Renal cortical epithelial cell (primary cell): ENCODE data around the gene C11orf91. TPM values are rescaled to one million over a fixed set of nuclear protein-coding genes. Genes with fewer than 3 reads are reported as not detected.
"Not testable (repeated sequence)": the region's sequence is repeated elsewhere in the genome, so short reads cannot be mapped to it uniquely, and the experiment has no call there.

Source experiments
- DNase-seq: peaks from one replicate; pipeline ENCODE4 v3.0.0-alpha.2; 2011; ENCODE audit warnings: low read depth
- total RNA-seq: library from RNA; depleted of rRNA; stranded (reverse); fragments of >200 nt; gene quantifications from 2 replicates; pipeline ENCODE4 v1.2.3, GENCODE V29; 2014

Gene C11orf91
- not detected in 2 replicates for total RNA-seq

GRCh38 chr11:33700502-33701271 is at the start of gene C11orf91:
C11orf91 (minus strand) TSS chr11:33700826; CDS start chr11:33700740, 86 bp downstream.
- DNase-seq, result peak; percentile 81

DNA sequence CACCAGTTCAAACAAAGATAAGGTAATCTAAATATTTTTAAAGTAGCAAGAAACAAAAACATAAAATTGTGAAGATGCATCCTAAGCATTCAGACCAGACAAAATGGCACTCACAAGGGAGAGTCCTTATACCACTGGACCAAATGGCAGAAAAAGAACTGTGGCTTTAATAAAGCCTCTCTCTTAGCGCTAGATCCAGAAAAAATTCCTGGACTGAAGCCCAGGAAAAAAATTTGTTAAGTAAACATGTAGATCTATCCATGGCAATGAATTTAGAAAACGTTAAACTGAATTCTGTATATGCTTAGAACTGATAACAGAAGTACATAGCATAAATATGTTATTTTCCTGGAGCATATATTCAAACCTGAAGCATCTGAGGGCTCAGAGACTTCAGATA is 47.4 kb upstream of the C11orf91 start:
- DNase-seq, result no peak

DNA sequence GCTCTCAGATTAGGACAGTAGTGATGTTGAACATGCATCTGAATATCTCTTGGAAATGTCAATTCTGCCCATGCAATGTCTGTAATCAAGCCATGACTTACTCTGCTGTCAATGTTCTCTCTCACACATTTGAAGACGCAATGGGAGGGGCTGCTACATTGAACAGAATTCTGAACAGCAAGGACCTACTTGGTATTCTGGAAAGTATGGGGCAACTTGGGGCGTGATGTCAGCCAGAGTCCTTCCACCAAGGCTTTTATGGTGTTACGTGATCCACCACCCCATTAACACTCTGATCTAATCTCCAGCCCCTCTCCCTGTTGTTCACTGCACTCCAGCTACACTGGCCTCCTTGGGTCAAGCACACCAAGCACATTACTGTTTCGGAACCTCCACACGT is 42.7 kb upstream of the C11orf91 start:
- no peak for DNase-seq

DNA sequence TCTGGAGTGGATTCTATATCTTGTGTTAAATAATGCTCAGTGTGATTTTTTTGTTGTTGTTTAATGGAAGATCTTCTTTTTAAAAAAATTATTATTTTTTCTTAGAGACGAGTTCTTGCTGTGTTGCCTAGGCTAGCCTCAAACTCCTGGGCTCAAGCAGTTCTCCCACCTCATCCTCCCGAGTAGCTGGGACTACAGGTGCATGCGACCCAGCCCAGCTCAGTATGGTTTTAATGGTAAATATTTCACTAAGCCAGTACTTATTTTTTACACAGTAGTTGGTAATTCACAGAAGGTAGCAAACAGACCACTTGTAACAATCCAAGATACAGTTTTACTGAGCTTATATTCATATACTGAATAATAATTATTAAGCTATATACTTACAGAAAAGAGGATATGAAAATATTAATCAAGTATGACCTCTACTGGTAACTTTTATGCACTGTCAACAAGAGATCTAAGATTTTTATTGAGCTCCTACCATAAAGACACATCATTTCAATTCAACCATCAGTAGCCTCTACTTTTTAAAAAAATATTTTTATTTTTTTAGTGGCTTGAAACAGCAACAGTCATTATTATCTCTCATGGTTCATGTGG is 41.7 kb upstream of the C11orf91 start:
- DNase-seq, result peak; percentile 54

GRCh38 chr11:33741806-33742205 is 41.2 kb upstream of the C11orf91 start:
- no peak for DNase-seq

- no peak for DNase-seq
Measured at GRCh38 chr11:33737362-33737821, 36.8 kb upstream of the C11orf91 start.

DNA sequence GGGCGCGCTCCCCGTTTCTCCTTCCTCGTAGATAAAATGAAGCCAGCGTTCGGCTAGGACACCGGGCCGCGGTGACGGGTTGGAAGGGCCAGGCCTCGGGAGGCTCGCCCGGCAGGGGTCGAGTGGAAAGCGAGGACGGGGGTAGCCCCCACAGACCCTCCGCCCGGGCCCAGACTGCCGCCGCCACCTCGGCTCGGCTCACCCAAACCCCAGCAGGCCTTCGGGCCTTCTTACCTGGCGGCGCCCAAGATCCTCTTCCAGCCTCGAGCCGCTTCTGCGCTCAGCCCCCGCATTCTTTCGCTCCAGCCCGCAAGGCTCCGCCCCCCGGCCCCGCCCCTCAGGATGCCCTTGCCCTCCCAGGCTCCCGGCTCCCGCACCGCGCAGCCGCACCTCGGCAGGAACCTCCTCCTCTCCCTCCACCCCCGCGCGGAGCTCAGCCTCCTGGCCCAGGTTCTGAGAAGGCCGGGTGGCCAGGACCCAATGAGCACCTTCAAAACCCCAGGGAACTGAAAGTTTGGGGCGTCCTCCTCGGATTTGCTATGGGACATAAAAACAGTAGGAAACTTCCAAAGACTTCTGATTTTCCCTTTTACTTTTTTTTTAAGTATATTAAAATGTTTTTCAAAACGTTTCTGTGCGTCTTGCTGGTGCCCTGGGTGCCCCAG is 35.7 kb upstream of the C11orf91 start, which contains the start of gene CD59:
Gene CD59 (minus strand): TSS at position 276 of the 665 bp plus-strand sequence. CDS start 13,978 bp downstream, outside the sequence.
- DNase-seq, result peak; percentile 80

DNA sequence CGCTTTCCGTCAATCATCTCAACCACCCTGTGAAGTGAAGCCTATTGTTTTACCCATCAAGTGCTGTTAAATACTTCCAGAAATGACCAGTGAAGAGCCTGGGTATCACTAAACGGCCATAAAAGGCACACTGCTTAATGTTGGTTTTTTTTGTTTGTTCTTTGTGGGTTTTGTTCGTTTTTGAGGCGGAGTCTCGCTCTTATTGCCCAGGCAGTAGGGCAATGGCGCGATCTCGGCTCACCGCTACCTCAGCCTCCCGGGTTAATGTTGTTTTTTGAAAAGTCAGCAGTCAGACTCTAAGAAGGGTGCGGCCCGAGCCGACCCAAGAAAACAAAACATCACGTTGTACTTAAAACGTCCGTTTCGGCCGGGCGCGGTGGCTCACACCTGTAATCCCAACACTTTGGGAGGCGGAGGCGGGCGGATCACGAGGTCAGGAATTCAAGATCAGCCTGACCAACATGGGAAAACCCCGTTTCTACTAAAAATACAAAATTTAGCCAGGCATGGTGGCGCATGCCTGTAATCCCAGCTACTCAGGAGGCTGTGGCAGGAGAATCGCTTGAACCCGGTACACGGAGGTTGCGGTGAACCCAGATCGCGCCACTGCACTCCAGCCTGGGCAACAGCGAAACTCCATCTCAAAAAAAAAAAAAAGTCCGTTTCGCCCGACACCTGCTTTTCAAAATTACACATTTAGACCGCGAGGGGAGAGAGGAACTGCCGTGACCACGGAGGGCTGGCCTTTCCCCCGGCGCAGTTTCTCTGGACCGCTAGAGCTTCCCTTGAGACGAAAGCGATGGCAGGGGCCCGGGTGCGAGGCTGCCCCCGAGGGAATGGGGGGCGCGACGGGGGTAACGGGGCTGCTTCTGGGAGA is 34.9 kb upstream of the C11orf91 start:
- peak; percentile 45 for DNase-seq

- peak; percentile 51 for DNase-seq
Measured at GRCh38 chr11:33734441-33735270, 34.0 kb upstream of the C11orf91 start.

DNA sequence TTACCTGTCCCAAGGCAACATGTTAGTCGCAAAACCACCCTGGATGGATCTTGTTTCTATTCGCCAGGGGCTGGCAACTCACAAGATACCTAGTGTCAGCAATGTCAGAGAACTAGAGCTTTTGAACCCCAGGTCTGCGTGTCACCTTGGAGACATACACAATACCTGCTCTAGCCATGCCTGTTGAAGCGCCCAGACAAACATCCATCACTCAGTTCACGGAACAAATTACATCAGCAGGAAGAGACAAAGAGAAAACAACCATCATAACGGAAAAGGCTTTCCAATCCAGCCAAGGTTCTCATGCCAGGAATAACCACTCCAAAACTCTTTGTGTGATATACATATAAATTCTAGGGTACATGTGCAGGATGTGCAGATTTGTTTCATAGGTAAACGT is 33.4 kb upstream of the C11orf91 start:
- DNase-seq, result peak; percentile 32

- DNase-seq, result peak; percentile 58
Measured at GRCh38 chr11:33731723-33732531, 31.3 kb upstream of the C11orf91 start.

DNA sequence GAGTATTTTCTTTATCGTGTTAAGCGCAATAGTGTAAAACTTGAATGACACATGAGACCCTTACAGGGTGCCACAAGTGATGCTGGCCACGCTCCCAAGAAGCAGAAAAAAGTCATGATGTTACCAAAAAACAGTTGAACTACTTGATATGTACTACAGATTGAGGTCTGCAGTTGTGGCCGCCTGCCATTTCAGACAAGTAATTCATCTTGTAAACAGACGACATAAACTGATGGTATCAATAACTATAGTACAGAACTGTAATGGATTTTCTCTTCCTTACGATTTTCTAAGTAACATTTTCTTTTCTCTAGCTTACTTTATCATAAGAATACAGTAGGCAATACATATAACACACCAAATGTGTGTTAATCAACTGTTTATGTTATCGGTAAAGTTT is 30.1 kb upstream of the C11orf91 start:
- DNase-seq, result no peak

GRCh38 chr11:33729072-33729664 is 28.5 kb upstream of the C11orf91 start:
- DNase-seq, result not testable (repeated sequence)

- DNase-seq, result not testable (repeated sequence)
Measured at GRCh38 chr11:33727539-33727938, 26.9 kb upstream of the C11orf91 start.

GRCh38 chr11:33725496-33725895 is 24.9 kb upstream of the C11orf91 start:
- no peak for DNase-seq

- DNase-seq, result peak; percentile 92
Measured at GRCh38 chr11:33724644-33725035, 24.0 kb upstream of the C11orf91 start.

GRCh38 chr11:33723238-33723881 is 22.7 kb upstream of the C11orf91 start:
- peak; percentile 96 for DNase-seq

- peak; percentile 65 for DNase-seq
Measured at GRCh38 chr11:33722590-33723234, 22.1 kb upstream of the C11orf91 start.
